CD4-positive, alpha-beta T cell treated with Interleukin-17A for 4 hours (primary cell): Measurements from ENCODE around the gene CXCL16.
"Not testable (repeated sequence)": the region's sequence is repeated elsewhere in the genome, so short reads cannot be mapped to it uniquely, and the experiment has no call there.

ENCODE experiments used
- DNase-seq: peaks from one replicate; pipeline ENCODE4 v3.0.0-alpha.2; 2020; ENCODE audit warnings: mixed read lengths

The CXCL16 gene

GRCh38 chr17:4690745-4691144 lies 49.0 kb downstream of the CXCL16 start:
- no peak for DNase-seq

GRCh38 chr17:4689872-4690271 lies 49.9 kb downstream of the CXCL16 start:
- DNase-seq, result not testable (repeated sequence)

- not testable (repeated sequence) for DNase-seq
Observed at GRCh38 chr17:4683739-4684138, 56.0 kb downstream of the CXCL16 start.
